ENCODE measurements around the gene ERMAP.

Gene ERMAP

GRCh38 chr1:42769811-42770210 is 47.1 kb upstream of the ERMAP start:
- Histone ChIP-seq H3K27ac (ENCODE audit: low read depth, low read length) (no peak overlapping the region), H3K36me3 (ENCODE audit: control insufficient read depth, low read length) (peaks cover 30% of the 10 kb centered on the region), H3K9me3 (ENCODE audit: control insufficient read depth, insufficient read depth, low read length) (no peaks in the 10 kb centered on the region), H3K79me2 (ENCODE audit: control insufficient read depth, low read length) (peaks cover 74% of the 10 kb centered on the region), H3F3A (ENCODE audit: control insufficient read depth, insufficient read depth) (peaks cover 1% of the 10 kb centered on the region; the same call in 1 of the 2 replicates), H3K4me3 (ENCODE audit: low read length) (no peak overlapping the region), H3K4me1 (ENCODE audit: control insufficient read depth, low read length) (peaks cover 21% of the 10 kb centered on the region), H4K20me1 (ENCODE audit: control insufficient read depth, insufficient read depth, low read depth, low read length) (peaks cover 10% of the 10 kb centered on the region; the same call in 1 of the 2 replicates), H3K4me2 (ENCODE audit: low read length) (no peak overlapping the region), H3K9me2 (replicated peaks; ENCODE audit: control insufficient read depth, low read length) (no peaks in the 10 kb centered on the region), H3K27me3 (ENCODE audit: control insufficient read depth, low read length) (no peaks in the 10 kb centered on the region)
- TF ChIP-seq EZH2phosphoT487 (IDR thresholded peaks at IDR 0.05; ENCODE audit: borderline replicate concordance, low read length): no peak
- no peak for TF ChIP-seq CTCF (IDR thresholded peaks at IDR 0.05; ENCODE audit: low read depth, low read length, poor library complexity, severe bottlenecking)

GRCh38 chr1:42773420-42773819 is 43.5 kb upstream of the ERMAP start:
- Histone ChIP-seq H3K36me3 (ENCODE audit: control insufficient read depth, low read length) (peaks cover 58% of the 10 kb centered on the region), H3K4me2 (ENCODE audit: low read length) (no peak overlapping the region), H3K4me3 (ENCODE audit: low read length) (no peak overlapping the region), H4K20me1 (ENCODE audit: control insufficient read depth, insufficient read depth, low read depth, low read length) (no peaks in the 10 kb centered on the region), H3K9me2 (replicated peaks; ENCODE audit: control insufficient read depth, low read length) (no peaks in the 10 kb centered on the region), H3K9me3 (ENCODE audit: control insufficient read depth, insufficient read depth, low read length) (no peaks in the 10 kb centered on the region), H3K27me3 (ENCODE audit: control insufficient read depth, low read length) (no peaks in the 10 kb centered on the region), H3F3A (ENCODE audit: control insufficient read depth, insufficient read depth) (no peaks in the 10 kb centered on the region), H3K79me2 (ENCODE audit: control insufficient read depth, low read length) (peaks cover 41% of the 10 kb centered on the region), H3K4me1 (ENCODE audit: control insufficient read depth, low read length) (peaks cover 4% of the 10 kb centered on the region), H3K27ac (ENCODE audit: low read depth, low read length) (no peak overlapping the region)
- no peak for TF ChIP-seq EZH2phosphoT487 (IDR thresholded peaks at IDR 0.05; ENCODE audit: borderline replicate concordance, low read length)
- no peak for TF ChIP-seq CTCF (IDR thresholded peaks at IDR 0.05; ENCODE audit: low read depth, low read length, poor library complexity, severe bottlenecking)

- no peaks in the 10 kb centered on the region for H3K27me3 ChIP-seq (ENCODE audit: control insufficient read depth, low read length)
- no peaks in the 10 kb centered on the region for H3K4me1 ChIP-seq (ENCODE audit: control insufficient read depth, low read length)
- H3F3A ChIP-seq (ENCODE audit: control insufficient read depth, insufficient read depth): no peaks in the 10 kb centered on the region
- TF ChIP-seq CTCF (IDR thresholded peaks at IDR 0.05; ENCODE audit: low read depth, low read length, poor library complexity, severe bottlenecking): no peak
- TF ChIP-seq EZH2phosphoT487 (IDR thresholded peaks at IDR 0.05; ENCODE audit: borderline replicate concordance, low read length): no peak
- peaks cover 25% of the 10 kb centered on the region for H3K79me2 ChIP-seq (ENCODE audit: control insufficient read depth, low read length)
- H3K9me3 ChIP-seq (ENCODE audit: control insufficient read depth, insufficient read depth, low read length): no peaks in the 10 kb centered on the region
- H3K27ac ChIP-seq (ENCODE audit: low read depth, low read length): no peak overlapping the region
- no peak overlapping the region for H3K4me2 ChIP-seq (ENCODE audit: low read length)
- no peak overlapping the region for H3K4me3 ChIP-seq (ENCODE audit: low read length)
- no peaks in the 10 kb centered on the region for H4K20me1 ChIP-seq (ENCODE audit: control insufficient read depth, insufficient read depth, low read depth, low read length)
- no peaks in the 10 kb centered on the region for H3K9me2 ChIP-seq (replicated peaks; ENCODE audit: control insufficient read depth, low read length)
- peaks cover 59% of the 10 kb centered on the region for H3K36me3 ChIP-seq (ENCODE audit: control insufficient read depth, low read length)
Measured at GRCh38 chr1:42774928-42775526, 41.9 kb upstream of the ERMAP start.

Measured in DOHH2 (cell line).